MG63 (cell line): ENCODE measurements around the gene RILPL1. TPM values are rescaled to one million over a fixed set of nuclear protein-coding genes. Genes with fewer than 3 reads are reported as not detected.
A peak's percentile ranks its signal among the peaks of the same experiment; 100 is the strongest.
"Not testable (repeated sequence)": the region's sequence is repeated elsewhere in the genome, so short reads cannot be mapped to it uniquely, and the experiment has no call there.

ENCODE experiments used
- DNase-seq: peaks from one replicate; pipeline ENCODE4 v3.0.0-alpha.2; 2020
- H3K27me3 ChIP-seq: fragments of 250-450 bp; sonication (Bioruptor Pico); 2 replicates; pipeline ENCODE4 v1.5.1; 2020; ENCODE audit warnings: mild to moderate bottlenecking, moderate library complexity
- H3K36me3 ChIP-seq: fragments of 250-450 bp; sonication (Bioruptor Pico); 2 replicates; pipeline ENCODE4 v1.5.1; 2020; ENCODE audit warnings: mild to moderate bottlenecking, moderate library complexity
- H3K4me3 ChIP-seq: fragments of 250-450 bp; sonication (Bioruptor Pico); 2 replicates; pipeline ENCODE4 v1.5.1; 2020; ENCODE audit warnings: mild to moderate bottlenecking, moderate library complexity
- H3K9me3 ChIP-seq: fragments of 250-450 bp; sonication (Bioruptor Pico); 2 replicates; pipeline ENCODE4 v1.5.1; 2020; ENCODE audit warnings: mild to moderate bottlenecking, moderate library complexity
- total RNA-seq: library from RNA; depleted of rRNA; stranded (reverse); fragments of >200 nt; shearing (Covaris generic); gene quantifications from 2 replicates; pipeline ENCODE4 v1.2.3, GENCODE V29; 2014; ENCODE audit warnings: low replicate concordance

RILPL1 gene
- total RNA-seq, 1 experiment from 2014 or later = 24.2 TPM

DNA sequence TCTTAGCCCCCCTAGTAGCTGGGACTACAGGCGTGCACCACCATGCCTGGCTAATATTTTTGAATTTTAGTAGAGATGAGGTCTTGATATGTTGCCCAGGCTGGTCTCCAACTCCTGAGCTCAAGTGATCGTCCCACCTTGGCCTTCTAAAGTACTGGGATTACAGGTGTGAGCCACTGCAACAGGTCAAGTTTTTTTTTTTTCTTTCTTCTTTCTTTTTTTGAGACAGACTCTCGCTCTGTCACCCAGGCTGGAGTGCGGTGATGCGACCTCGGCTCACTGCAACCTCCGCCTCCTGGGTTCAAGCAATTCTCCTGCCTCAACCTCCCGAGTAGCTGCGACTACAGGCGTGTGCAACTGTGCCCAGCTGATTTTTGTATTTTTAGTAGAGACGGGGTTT is 70.3 kb downstream of the RILPL1 start:
- not testable (repeated sequence) for H3K4me3 ChIP-seq, H3K9me3 ChIP-seq, DNase-seq, H3K27me3 ChIP-seq
- H3K36me3 ChIP-seq = peaks cover 29% of the 10 kb centered on the region

- Histone ChIP-seq H3K36me3 (peaks cover 15% of the 10 kb centered on the region), H3K9me3 (no peaks in the 10 kb centered on the region), H3K27me3 (no peaks in the 10 kb centered on the region), H3K4me3 (peak within 1 kb of the TSS; percentile 96)
- peak; percentile 82 for DNase-seq
Measured at GRCh38 chr12:123457980-123458779, 75.3 kb downstream of the RILPL1 start, which contains the start of gene SNRNP35. Gene SNRNP35, plus strand, starts transcription at chr12:123458139. Its CDS starts 7,402 bp downstream, at chr12:123465541.

DNA sequence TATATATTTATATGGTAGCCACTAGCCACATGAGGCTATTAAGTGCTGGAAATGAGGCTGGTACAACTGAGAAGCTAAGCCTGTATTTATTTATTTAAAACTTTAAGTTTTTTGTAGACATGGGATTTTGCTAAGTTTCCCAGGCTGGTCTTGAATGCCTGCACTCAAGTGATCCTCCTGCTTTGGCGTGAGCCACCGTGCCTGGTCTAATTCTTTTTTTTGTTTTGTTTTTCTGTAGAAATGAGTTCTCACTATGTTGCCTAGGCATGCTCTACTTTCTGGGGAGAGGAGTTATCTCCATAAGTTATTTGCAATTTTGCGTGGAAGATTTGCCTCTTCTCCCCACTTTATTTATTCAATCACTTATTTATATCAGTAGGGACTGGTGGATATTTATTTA is 80.4 kb downstream of the RILPL1 start:
- Histone ChIP-seq H3K27me3 (no peaks in the 10 kb centered on the region), H3K36me3 (no peaks in the 10 kb centered on the region), H3K4me3 (no peak overlapping the region), H3K9me3 (no peaks in the 10 kb centered on the region)
- DNase-seq = no peak

DNA sequence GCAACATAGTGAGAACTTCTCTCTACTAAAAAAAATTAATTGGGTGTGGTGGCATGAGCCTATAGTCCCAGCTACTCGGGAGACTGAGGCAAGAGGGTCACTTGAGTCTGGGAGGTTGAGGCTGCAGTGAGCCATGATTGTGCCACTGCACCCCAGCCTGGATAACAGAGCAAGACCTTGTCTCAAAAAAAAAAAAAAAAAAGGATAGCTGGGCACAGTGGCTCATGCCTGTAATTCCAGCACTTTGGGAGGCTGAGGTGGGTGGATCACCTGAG is 81.3 kb downstream of the RILPL1 start:
- not testable (repeated sequence) for H3K9me3 ChIP-seq, H3K27me3 ChIP-seq, DNase-seq, H3K36me3 ChIP-seq, H3K4me3 ChIP-seq

DNA sequence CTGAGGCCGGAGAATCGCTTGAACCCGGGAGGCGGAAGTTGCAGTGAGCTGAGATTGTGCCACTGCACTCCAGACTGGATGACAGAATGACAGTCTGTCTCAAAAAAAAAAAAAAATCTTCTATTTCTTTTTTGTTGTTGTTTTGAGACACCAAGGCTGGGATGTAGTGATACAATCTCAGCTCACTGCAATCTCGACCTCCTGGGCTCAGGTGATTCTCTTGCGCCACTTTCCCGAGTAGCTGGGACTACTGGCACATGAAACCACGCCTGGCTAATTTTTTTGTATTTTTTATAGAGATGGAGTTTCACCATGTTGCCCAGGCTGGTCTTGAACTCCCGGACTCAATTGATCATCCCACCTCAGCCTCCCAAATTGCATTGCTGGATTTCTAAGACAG is 82.9 kb downstream of the RILPL1 start:
- no peaks in the 10 kb centered on the region for H3K36me3 ChIP-seq
- no peaks in the 10 kb centered on the region for H3K27me3 ChIP-seq
- DNase-seq = no peak
- H3K4me3 ChIP-seq = no peak overlapping the region
- no peaks in the 10 kb centered on the region for H3K9me3 ChIP-seq

DNA sequence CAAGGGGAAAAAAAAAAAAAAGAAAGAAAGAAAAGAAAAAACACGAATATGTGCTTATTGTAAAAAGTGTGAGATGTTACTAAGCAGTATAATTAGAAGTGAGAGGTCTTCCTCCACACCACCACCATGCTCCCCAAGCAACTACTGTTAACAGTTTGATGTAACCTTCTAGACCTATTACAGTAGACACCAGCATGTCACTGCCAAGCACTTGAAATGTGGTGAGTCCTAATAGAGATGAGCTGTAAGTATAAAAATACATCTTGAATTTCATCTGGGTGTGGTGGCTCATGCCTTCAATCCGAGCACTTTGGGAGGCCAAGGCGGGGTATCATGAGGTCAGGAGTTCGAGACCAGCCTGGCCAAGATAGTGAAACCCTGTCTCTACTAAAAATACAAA is 83.7 kb downstream of the RILPL1 start:
- Histone ChIP-seq H3K9me3 (no peaks in the 10 kb centered on the region), H3K27me3 (no peaks in the 10 kb centered on the region), H3K36me3 (no peaks in the 10 kb centered on the region), H3K4me3 (no peak overlapping the region)
- no peak for DNase-seq

GRCh38 chr12:123449249-123449733 is 84.2 kb downstream of the RILPL1 start:
- no peaks in the 10 kb centered on the region for H3K36me3 ChIP-seq
- peak; percentile 52 for DNase-seq
- no peaks in the 10 kb centered on the region for H3K9me3 ChIP-seq
- H3K4me3 ChIP-seq = no peak overlapping the region
- H3K27me3 ChIP-seq = no peaks in the 10 kb centered on the region

DNA sequence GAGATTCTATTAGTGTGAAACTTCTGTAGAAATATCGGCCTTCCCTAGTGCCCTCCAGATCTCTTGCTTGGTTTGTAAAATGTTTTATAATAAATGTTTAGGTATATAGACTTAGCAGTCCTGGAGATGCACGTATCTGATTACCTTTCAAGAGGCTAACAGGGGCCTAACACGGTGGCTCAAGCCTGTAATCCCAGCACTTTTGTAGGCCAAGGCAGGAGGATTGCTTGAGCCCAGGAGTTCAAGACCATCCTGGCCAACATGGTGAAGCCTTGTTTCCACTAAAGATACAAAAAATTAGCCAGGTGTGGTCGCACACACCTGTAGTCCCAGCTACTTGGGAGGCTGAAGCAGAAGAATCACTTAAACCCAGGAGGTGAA is 87.2 kb downstream of the RILPL1 start:
- Histone ChIP-seq H3K36me3 (no peaks in the 10 kb centered on the region), H3K9me3 (no peaks in the 10 kb centered on the region), H3K4me3 (no peak overlapping the region), H3K27me3 (no peaks in the 10 kb centered on the region)
- DNase-seq = no peak

- Histone ChIP-seq H3K36me3 (no peaks in the 10 kb centered on the region), H3K9me3 (no peaks in the 10 kb centered on the region), H3K4me3 (no peak overlapping the region), H3K27me3 (no peaks in the 10 kb centered on the region)
- no peak for DNase-seq
Measured at GRCh38 chr12:123445388-123446332, 87.9 kb downstream of the RILPL1 start.

GRCh38 chr12:123444092-123445026 is 89.2 kb downstream of the RILPL1 start:
- no peaks in the 10 kb centered on the region for H3K9me3 ChIP-seq
- H3K27me3 ChIP-seq = no peaks in the 10 kb centered on the region
- H3K36me3 ChIP-seq = no peaks in the 10 kb centered on the region
- DNase-seq = no peak
- H3K4me3 ChIP-seq = no peak overlapping the region

GRCh38 chr12:123442774-123443173 is 90.7 kb downstream of the RILPL1 start:
- no peak overlapping the region for H3K4me3 ChIP-seq
- H3K9me3 ChIP-seq = no peaks in the 10 kb centered on the region
- H3K36me3 ChIP-seq = no peaks in the 10 kb centered on the region
- H3K27me3 ChIP-seq = no peaks in the 10 kb centered on the region
- no peak for DNase-seq

GRCh38 chr12:123441523-123442164 is 91.9 kb downstream of the RILPL1 start:
- H3K9me3 ChIP-seq = no peaks in the 10 kb centered on the region
- H3K4me3 ChIP-seq = no peak overlapping the region
- H3K36me3 ChIP-seq = no peaks in the 10 kb centered on the region
- no peak for DNase-seq
- H3K27me3 ChIP-seq = 0 out of 2 replicates have a peak, but pooled peaks cover 2% of the 10 kb centered on the region

DNA sequence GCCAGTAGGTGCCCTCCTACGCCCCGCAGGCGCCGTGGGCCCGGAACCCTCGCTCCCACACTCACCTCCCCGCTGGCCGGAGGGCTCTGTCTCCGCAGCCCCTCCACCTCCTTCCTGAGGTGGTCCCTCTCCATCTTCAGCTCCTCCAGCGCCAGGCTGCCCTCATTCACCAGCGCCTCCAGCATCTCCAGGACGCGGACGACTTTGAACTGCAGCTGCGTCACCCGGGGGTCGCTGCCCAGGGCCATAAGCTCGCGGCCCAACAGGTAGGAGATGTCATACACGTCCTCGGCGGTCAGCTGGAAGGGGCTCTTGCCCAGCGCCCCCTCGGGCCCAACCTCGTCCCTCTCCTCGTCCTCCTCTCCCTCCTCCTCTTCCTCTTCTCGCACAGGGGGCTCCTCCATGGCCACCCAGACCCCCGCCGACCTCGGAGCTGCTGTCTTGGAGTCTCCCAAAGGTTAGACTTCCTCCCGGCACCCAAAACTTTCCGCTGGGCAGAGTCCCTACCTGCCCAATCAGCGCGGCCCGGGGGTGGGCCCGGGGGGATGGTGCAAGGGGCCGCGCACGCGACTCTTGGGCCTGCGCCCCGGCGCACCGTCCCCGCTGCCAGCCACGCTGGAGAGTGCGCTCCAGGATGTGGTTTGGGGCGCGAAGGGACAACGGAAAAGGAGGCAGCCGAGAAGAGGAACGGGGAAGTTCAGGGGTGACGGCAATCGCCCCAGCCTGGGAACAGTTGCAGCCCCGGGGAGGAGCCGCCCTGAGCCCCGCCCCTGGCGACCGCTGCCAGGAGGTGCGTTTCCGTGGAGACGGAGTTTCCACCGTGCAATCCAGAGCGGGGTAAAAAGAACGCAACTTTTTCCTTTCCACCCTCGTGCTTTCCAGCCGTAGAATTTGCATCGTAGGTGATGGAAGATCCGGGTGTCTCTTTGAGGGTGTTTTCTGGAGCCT is 97.2 kb downstream of the RILPL1 start, which contains the start of gene RILPL2:
RILPL2 (minus strand) TSS at position 668 of the 948 bp plus-strand sequence; CDS start at position 404, 264 bp downstream.
- Histone ChIP-seq H3K27me3 (0 out of 2 replicates have a peak, but pooled peaks cover 2% of the 10 kb centered on the region), H3K36me3 (no peaks in the 10 kb centered on the region), H3K9me3 (no peaks in the 10 kb centered on the region), H3K4me3 (peak within 1 kb of the TSS; percentile 72)
- peak; percentile 84 for DNase-seq

DNA sequence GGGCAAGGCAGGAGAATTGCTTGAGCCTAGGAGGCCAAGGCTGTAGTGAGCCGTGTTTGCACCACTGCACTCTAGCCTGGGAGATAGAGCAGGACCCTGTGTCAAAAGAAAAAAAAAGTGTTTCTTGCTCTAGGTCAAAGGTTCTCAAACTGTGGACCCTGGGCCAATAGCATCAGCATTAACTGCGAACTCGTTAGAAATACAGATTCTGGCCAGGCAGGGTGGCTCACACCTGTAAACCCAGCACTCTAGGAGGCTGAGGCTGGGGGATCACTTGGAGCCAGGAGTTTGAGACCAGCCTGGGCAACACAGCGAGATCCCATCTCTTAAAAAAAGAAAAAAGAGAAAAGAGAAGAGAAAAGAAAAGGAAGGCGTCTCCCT is 97.9 kb downstream of the RILPL1 start:
- Histone ChIP-seq H3K4me3 (peak overlapping the region; percentile 72), H3K36me3 (no peaks in the 10 kb centered on the region), H3K27me3 (0 out of 2 replicates have a peak, but pooled peaks cover 2% of the 10 kb centered on the region), H3K9me3 (no peaks in the 10 kb centered on the region)
- no peak for DNase-seq

- H3K27me3 ChIP-seq = 0 out of 2 replicates have a peak, but pooled peaks cover 2% of the 10 kb centered on the region
- no peaks in the 10 kb centered on the region for H3K36me3 ChIP-seq
- H3K4me3 ChIP-seq = no peak overlapping the region
- H3K9me3 ChIP-seq = no peaks in the 10 kb centered on the region
- DNase-seq = no peak
Measured at GRCh38 chr12:123433615-123434014, 99.9 kb downstream of the RILPL1 start.
